Measurements from ENCODE around the gene INAVA.

INAVA gene

DNA sequence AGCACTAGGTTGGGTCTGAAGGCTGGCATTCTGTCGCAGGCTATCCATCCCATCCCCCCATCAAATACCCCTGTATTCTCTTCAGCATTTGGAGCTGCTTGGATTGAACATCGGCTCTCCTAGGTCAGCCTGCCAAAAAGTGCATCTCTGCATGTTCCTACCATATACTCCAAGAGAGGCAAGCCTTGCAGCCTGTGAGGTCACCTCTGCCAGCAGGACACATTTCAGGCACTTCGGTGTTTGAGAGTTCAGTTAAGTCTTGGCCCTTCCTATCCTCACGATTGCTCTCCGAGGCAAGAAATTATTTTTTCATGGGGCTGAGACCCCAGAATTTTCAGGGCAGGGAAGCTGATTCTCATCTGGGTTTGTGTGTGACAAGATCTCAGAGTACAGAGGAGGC is 19.3 kb upstream of the INAVA start:
- POLR2A ChIA-PET (ENCODE audit: low non-redundant PET) = no interaction called here
- CTCF ChIA-PET = no interaction called here
- H3K27ac ChIP-seq = no peak overlapping the region
- DNase-seq (ENCODE audit: low spot score) = no peak
- TF ChIP-seq, protein P1, sequence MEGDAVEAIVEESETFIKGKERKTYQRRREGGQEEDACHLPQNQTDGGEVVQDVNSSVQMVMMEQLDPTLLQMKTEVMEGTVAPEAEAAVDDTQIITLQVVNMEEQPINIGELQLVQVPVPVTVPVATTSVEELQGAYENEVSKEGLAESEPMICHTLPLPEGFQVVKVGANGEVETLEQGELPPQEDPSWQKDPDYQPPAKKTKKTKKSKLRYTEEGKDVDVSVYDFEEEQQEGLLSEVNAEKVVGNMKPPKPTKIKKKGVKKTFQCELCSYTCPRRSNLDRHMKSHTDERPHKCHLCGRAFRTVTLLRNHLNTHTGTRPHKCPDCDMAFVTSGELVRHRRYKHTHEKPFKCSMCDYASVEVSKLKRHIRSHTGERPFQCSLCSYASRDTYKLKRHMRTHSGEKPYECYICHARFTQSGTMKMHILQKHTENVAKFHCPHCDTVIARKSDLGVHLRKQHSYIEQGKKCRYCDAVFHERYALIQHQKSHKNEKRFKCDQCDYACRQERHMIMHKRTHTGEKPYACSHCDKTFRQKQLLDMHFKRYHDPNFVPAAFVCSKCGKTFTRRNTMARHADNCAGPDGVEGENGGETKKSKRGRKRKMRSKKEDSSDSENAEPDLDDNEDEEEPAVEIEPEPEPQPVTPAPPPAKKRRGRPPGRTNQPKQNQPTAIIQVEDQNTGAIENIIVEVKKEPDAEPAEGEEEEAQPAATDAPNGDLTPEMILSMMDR (conservative IDR thresholded peaks at IDR 0.05; ENCODE audit: low read depth) = no peak

DNA sequence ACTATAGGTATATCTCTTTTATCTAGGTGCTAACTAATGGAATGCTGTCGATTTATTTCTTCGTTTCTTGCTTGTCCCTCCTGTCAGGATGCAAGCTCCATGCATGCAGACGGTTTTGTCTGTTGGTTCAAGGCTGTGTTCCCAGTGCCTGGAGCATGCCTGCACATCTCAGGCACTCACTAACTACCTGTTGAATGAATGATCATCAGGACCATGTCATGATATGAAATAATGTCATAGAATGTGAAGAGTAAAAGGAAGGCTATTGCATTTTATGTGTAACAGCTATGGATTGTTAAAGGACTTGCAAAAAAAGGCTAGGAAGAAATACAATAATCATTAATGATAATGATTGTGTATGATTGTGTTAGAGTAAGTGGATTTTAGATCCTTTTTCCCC is 17.7 kb upstream of the INAVA start:
- ChIA-PET POLR2A (ENCODE audit: low non-redundant PET) (interaction anchor here (0.7 kb wide), 2 partner anchors 9 to 252 kb away, joined by 3 to 6 read pairs; no protein-coding TSS in a partner anchor), CTCF (interaction anchor here (0.6 to 0.8 kb wide), 4 partner anchors 11 to 461 kb away, joined by 3 to 8 read pairs (median 4); no protein-coding TSS in a partner anchor)
- DNase-seq (ENCODE audit: low spot score) = no peak
- H3K27ac ChIP-seq = no peak overlapping the region
- TF ChIP-seq, protein P1 (conservative IDR thresholded peaks at IDR 0.05; ENCODE audit: low read depth) = no peak

DNA sequence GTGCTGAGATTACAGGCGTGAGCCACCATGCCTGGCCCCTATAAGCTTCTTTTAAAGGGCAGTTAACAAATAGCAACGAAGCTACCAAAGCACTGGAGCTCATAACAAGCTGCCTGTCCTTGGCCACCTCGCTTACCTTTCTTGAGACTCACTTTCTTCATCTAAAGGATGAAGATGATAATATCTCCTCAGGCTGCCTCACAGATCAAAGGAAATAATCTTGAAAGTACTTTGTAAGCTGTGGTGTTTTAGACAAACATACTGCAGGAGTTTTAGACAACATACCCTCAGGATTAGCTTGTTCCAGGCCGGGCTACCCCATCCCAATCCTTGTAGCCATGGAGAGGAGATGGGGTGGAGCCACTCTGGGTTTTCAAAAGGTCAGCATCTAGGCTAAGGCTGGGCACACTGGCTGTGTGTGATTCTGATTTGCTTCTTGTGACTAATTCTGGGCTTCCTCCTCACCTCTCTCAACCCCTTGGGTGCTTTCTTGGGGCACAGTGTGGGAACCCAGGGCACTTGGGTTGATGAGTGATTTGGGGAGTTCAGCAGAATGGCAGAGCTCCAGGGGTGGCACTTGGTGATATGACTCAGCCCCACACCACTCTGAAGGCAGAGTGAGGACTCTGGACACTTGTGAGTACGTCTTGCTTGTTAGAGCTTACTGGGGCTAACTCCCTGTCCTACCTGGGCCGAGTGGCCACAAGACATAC is 16.7 kb upstream of the INAVA start:
- TF ChIP-seq, protein P1 (conservative IDR thresholded peaks at IDR 0.05; ENCODE audit: low read depth) = no peak
- no peak for DNase-seq (ENCODE audit: low spot score)
- POLR2A ChIA-PET (ENCODE audit: low non-redundant PET) = interaction anchor here (0.7 kb wide), 1 partner anchor 10 kb away, joined by 6 read pairs; no protein-coding TSS in a partner anchor
- CTCF ChIA-PET = interaction anchor here (0.6 kb wide), 3 partner anchors 24 to 111 kb away, joined by 3 to 8 read pairs (median 4); no protein-coding TSS in a partner anchor
- H3K27ac ChIP-seq = no peak overlapping the region

DNA sequence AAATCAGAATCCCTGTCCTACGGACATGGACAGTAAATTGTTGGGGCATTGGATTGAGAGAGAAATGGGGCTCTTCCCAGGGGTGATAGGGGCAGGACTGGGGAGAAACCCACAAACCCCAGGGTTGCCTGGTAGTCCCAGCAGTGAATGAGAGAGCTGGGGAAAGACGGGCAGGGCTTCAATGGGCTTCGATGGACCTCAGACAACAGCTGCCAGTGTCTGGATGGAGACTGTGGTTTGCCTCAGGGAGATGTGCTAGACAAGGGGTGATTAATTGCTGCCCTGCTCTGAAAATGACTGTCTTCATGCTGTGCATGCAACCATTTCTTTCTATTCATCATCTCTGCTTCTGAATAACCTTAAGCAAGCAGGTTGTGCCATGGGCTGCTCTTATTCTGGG is 14.5 kb upstream of the INAVA start:
- no peak for DNase-seq (ENCODE audit: low spot score)
- ChIA-PET POLR2A (ENCODE audit: low non-redundant PET) (no interaction called here), CTCF (interaction anchor here (0.6 to 1.2 kb wide), 3 partner anchors 10 to 26 kb away, joined by 3 to 11 read pairs (median 3); partner anchors contain the start of gene INAVA)

DNA sequence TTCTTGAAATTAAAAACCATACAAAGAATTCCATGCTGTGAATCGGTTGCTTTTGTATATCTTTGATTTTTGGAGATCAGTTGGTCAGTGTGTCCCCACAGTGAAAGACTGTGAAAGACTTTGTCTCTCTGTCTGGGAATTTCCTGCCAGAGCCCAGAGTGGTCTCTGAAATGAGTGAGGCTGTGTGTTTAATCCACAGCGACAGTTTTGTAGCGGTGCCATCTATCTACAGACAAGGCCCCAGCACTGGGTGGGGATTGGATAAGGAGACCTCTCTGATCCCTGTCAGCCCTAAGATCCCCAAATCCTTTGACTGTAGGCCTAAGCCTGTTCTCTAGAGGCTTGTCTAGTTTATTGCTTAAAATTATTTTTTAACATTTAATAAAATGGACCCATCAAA is 11.6 kb upstream of the INAVA start:
- H3K27ac ChIP-seq = no peak overlapping the region
- ChIA-PET POLR2A (ENCODE audit: low non-redundant PET) (no interaction called here), CTCF (interaction anchor here (1.0 kb wide), 1 partner anchor 18 kb away, joined by 3 read pairs; no protein-coding TSS in a partner anchor)
- no peak for DNase-seq (ENCODE audit: low spot score)
- TF ChIP-seq, protein P1 (conservative IDR thresholded peaks at IDR 0.05; ENCODE audit: low read depth) = no peak

More for the DNA sequence above, 14.5 kb upstream of the INAVA start:
- H3K27ac ChIP-seq = no peak overlapping the region
- TF ChIP-seq, protein P1 (conservative IDR thresholded peaks at IDR 0.05; ENCODE audit: low read depth) = no peak

DNA sequence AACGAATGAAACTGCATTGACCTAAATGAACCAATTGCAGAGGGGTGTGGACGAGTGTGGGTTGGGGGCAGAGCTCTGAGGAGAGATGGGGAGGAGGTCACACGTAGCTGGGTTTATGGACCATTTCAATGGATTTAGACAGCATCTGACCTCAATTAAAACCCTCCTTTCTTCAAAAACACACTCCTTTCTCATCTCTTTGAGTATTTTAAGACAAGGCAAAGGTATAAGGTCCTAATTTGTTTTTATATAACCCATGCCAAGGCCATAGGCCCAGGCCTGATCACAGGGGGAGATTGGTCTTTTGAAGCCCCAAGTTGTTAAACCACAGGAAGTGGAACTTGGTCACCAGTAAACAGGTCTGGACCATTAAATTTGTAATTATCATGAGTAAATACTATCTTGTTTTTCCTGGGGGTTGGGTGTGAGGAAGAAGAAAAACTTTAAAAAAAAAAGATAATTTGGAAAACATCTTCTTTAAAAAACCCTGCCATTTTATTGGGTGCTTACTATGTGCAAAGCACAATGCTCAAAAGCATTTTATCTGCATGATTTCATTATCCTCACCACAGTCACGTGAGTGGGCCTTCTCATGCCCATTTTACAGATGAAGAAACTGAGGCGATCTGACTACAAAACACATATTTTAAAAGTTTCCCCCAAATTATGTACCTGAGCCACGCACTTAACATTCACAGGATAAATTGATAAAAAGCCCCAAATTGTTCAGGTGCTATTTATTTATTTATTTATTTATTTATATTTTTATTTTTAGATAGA is 8.9 kb upstream of the INAVA start:
- DNase-seq (ENCODE audit: low spot score) = no peak
- POLR2A ChIA-PET (ENCODE audit: low non-redundant PET) = no interaction called here
- H3K27ac ChIP-seq = no peak overlapping the region
- TF ChIP-seq, protein P1 (conservative IDR thresholded peaks at IDR 0.05; ENCODE audit: low read depth) = no peak
- CTCF ChIA-PET = interaction anchor here (0.7 kb wide), 1 partner anchor 151 kb away, joined by 3 read pairs; no protein-coding TSS in a partner anchor

Data from RWPE1 (cell line).